GM20000 (cell line): Measurements from ENCODE around the gene COMTD1.

ENCODE experiments used
- DNase-seq: peaks from one replicate; pipeline ENCODE4 v3.0.0; 2012; ENCODE audit warnings: low spot score
- TF ChIP-seq, protein P1 (sequence below): IDR thresholded peaks from 2 replicates; pipeline ENCODE4 v1.5.1; 2012; ENCODE audit warnings: mild to moderate bottlenecking, control low read depth; ENCODE audit errors: extremely low read depth, missing control alignments

COMTD1 gene

DNA sequence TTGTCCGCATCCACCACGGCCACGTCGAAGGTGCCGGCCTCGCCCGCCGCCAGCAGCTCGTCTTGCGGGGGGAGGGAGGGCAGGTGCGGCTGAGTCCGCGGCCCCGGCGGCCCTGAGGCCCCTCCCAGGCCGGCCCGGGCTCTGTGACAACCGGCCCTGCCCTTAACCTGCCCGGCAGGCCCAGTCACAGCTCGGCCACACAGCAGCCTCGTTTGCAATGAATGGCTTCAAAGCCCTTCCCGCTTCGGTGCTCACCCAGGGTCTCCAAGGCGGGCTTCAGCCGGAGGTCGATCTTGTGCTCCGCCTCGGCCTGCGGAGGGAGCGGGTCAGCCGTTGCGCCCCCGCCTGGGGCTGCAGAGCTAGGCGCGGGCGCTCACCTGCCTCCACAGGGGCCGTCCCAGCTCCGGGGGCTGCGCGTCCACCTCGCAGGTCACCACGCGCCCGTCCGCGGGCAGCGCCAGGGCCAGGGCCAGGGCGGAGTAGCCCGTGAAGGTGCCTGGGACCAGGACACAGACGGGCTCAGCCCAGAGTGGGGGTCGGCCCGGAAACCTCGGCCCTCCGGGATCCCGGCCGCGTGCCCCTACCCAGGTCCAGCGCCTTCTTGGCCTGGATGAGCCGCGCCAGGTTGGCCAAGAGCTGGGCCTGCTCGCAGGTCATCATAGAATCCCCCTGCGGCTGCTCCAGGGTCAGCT is 928 bp downstream of the COMTD1 start:
- TF ChIP-seq, protein P1, sequence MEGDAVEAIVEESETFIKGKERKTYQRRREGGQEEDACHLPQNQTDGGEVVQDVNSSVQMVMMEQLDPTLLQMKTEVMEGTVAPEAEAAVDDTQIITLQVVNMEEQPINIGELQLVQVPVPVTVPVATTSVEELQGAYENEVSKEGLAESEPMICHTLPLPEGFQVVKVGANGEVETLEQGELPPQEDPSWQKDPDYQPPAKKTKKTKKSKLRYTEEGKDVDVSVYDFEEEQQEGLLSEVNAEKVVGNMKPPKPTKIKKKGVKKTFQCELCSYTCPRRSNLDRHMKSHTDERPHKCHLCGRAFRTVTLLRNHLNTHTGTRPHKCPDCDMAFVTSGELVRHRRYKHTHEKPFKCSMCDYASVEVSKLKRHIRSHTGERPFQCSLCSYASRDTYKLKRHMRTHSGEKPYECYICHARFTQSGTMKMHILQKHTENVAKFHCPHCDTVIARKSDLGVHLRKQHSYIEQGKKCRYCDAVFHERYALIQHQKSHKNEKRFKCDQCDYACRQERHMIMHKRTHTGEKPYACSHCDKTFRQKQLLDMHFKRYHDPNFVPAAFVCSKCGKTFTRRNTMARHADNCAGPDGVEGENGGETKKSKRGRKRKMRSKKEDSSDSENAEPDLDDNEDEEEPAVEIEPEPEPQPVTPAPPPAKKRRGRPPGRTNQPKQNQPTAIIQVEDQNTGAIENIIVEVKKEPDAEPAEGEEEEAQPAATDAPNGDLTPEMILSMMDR: peak; percentile 3
- no peak for DNase-seq

GRCh38 chr10:75234017-75234682 is 1.6 kb downstream of the COMTD1 start:
- TF ChIP-seq, protein P1: no peak
- peak; percentile 98 for DNase-seq

- DNase-seq: no peak
These were observed 2.2 kb downstream of the COMTD1 start for GRCh38 chr10:75233444-75234016.

DNA sequence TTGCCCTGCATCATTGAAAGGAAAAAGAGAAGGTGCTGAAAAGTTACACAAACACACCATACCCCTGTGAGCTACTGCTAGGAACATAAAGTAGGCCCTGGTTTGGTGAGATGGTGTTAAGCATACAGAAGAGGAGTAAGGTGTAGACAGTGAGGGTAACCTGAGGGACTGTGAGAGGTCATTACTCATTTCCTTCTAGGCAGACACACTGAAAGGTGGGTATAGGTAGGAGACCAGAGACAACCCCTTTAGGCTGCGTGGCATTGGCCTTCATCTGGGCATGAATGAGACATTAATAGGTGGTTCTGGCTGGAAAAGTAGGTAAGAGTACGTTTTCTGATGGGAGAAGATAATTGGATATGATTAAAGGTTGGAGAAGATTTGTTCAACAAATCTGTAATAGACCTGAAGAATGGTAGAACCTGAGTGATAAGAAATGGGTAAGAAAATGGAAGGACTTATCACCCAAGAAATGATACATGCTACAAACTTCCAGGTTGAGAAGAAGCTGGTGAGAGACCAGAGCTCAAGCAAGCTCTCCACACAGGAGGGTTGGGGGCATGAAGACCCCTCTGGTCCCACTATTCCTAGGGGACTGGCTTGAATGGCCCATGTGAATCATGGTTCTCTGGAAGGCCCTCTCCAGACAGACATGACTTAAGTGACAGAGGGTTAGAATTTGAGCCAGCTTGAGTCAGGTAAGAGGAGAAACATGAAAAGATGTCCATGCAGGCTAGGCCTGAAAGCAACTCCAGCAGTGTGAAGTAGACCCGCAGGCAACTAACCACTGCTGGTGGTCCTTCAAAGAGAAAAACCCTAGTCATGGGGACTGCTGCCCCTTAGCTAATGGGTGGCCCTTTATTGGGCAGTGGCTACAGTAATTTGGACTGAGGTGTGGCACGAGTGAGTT is 3.8 kb downstream of the COMTD1 start:
- no peak for DNase-seq
- TF ChIP-seq, protein P1: no peak

More at GRCh38 chr10:75233444-75234016, 2.2 kb downstream of the COMTD1 start:
- TF ChIP-seq, protein P1: no peak

DNA sequence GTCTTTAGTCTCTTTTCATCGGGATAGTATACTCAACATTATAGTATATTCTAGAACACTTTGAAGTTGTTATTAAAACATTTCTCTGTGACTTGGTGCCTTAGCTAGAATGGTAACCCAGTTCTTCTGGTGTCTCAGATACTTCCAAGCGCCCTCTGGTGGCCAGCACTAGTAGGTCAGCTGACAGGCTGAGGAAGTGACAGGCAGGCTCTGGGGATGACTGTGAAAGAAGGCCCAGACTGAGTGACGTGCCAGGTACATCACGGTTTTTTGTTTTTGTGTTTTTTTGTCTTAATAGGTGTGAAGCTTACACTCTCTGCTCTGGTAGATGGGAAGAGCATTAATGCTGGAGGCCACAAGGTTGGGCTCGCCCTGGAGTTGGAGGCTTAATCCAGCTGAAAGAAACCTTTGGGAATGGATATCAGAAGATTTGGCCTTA is 5.1 kb downstream of the COMTD1 start:
- peak; percentile 82 for DNase-seq
- TF ChIP-seq, protein P1: peak; percentile 95

GRCh38 chr10:75229971-75230370 is 5.8 kb downstream of the COMTD1 start:
- TF ChIP-seq, protein P1: no peak
- DNase-seq: no peak
